ENCODE data around the gene MDFIC2. TPM values are rescaled to one million over a fixed set of nuclear protein-coding genes. Genes with fewer than 3 reads are reported as not detected.

Gene MDFIC2
- total and polyA plus RNA-seq, 2 experiments from 2014 or later = not detected

DNA sequence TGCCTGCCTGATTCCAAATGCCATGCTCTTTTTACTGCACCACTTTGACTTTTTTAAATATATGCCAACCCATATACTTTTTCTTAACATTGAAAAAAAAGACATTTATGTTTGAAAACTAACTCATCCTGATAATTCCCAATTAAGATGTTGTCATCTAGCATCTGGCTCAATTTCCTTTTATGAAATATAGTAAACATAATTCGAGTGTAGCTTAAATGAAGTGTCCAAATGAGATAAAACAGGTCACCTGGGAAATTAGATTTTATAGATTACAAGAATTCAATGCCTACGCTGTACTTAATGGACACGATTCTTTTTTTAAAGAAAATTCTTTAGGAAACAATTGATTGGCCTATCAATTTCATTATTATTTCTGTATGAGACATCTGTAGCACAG is 2.8 kb downstream of the MDFIC2 start:
- no peak overlapping the region for H3K4me3 Mint-ChIP-seq
- H3K9me2 ChIP-seq (ENCODE audit: insufficient read depth) = no peaks in the 10 kb centered on the region
- H3K4me2 ChIP-seq = no peak overlapping the region
- H3K27ac ChIP-seq (ENCODE audit: low read depth) = no peak overlapping the region
- no peaks in the 10 kb centered on the region for H3F3A ChIP-seq (replicated peaks; ENCODE audit: low read depth)
- no peak overlapping the region for H3K27ac Mint-ChIP-seq
- no peaks in the 10 kb centered on the region for H3K9me3 Mint-ChIP-seq
- H3K79me2 ChIP-seq (replicated peaks; ENCODE audit: insufficient read depth) = no peaks in the 10 kb centered on the region
- H3K36me3 ChIP-seq (ENCODE audit: insufficient read depth) = no peaks in the 10 kb centered on the region
- peaks cover 18% of the 10 kb centered on the region for H3K4me1 ChIP-seq (ENCODE audit: insufficient read depth)
- no peaks in the 10 kb centered on the region for H4K20me1 ChIP-seq (replicated peaks; ENCODE audit: insufficient read depth)
- H3K27me3 Mint-ChIP-seq (ENCODE audit: insufficient read depth, low read depth, poor library complexity) = no peaks in the 10 kb centered on the region
- peaks cover 13% of the 10 kb centered on the region; the same call in 2 of the 3 replicates for H3K4me1 Mint-ChIP-seq
- no peaks in the 10 kb centered on the region for H3K27me3 ChIP-seq (ENCODE audit: insufficient read depth)
- H3K4me3 ChIP-seq = no peak overlapping the region
- TF ChIP-seq EZH2 (IDR thresholded peaks at IDR 0.05; ENCODE audit: low read depth, unreplicated experiment) (no peak), CTCF (conservative IDR thresholded peaks at IDR 0.05; ENCODE audit: low read depth in 2 of 2) (no peak), POLR2AphosphoS5 (IDR thresholded peaks at IDR 0.05; ENCODE audit: low read depth) (no peak), NANOG (IDR thresholded peaks at IDR 0.05; ENCODE audit: borderline replicate concordance) (no peak), ZNF331 (CRISPR knock-in tag; IDR thresholded peaks at IDR 0.05; ENCODE audit: low read depth) (no peak), ZNF114 (CRISPR knock-in tag; IDR thresholded peaks at IDR 0.05) (no peak), STAT1 (IDR thresholded peaks at IDR 0.05; ENCODE audit: unreplicated experiment) (no peak), ZNF462 (CRISPR knock-in tag; IDR thresholded peaks at IDR 0.05) (no peak), EZH2phosphoT487 (IDR thresholded peaks at IDR 0.05; ENCODE audit: unreplicated experiment) (no peak), ETS1 (IDR thresholded peaks at IDR 0.05) (no peak), CREB1 (CRISPR knock-in tag; IDR thresholded peaks at IDR 0.05; ENCODE audit: low read depth) (no peak), REST (IDR thresholded peaks at IDR 0.05; ENCODE audit: unreplicated experiment) (no peak), JUNB (IDR thresholded peaks at IDR 0.05; ENCODE audit: unreplicated experiment) (no peak)
- H2AFZ ChIP-seq = no peak overlapping the region
- DNase-seq (ENCODE audit: low spot score) = no peak
- ATAC-seq = no peak
- H3K36me3 Mint-ChIP-seq (ENCODE audit: low read depth) = no peaks in the 10 kb centered on the region
